Spinal cord (tissue), 10 donors: ENCODE data around the gene IP6K2. TPM values are rescaled to one million over a fixed set of nuclear protein-coding genes. Genes with fewer than 3 reads are reported as not detected.
A peak's percentile ranks its signal among the peaks of the same experiment; 100 is the strongest.

Source experiments
- DNase-seq, 6 donors: peaks; one replicate each; pipeline versions ENCODE4 v3.0.0 to v3.0.0-alpha.2; 2013 to 2015; ENCODE audit warnings: low spot score in 6 of 6, low read depth in 4 of 6
- H3K27ac ChIP-seq: one replicate; pipeline ENCODE4 v1.5.1; 2013; ENCODE audit warnings: low read depth, low read length, control low read depth
- H3K27me3 ChIP-seq: one replicate; pipeline ENCODE4 v1.6.1; 2013; ENCODE audit warnings: low read length; ENCODE audit not compliant: control insufficient read depth, insufficient read depth
- H3K36me3 ChIP-seq: one replicate; pipeline ENCODE4 v1.6.1; 2013; ENCODE audit warnings: low read length; ENCODE audit not compliant: control insufficient read depth, insufficient read depth
- H3K4me1 ChIP-seq: one replicate; pipeline ENCODE4 v1.6.1; 2013; ENCODE audit warnings: low read length; ENCODE audit not compliant: control insufficient read depth, insufficient read depth
- H3K4me3 ChIP-seq: one replicate; pipeline ENCODE4 v1.5.1; 2013; ENCODE audit warnings: low read depth, low read length, control low read depth
- H3K9me3 ChIP-seq: one replicate; pipeline ENCODE4 v1.6.1; 2013; ENCODE audit warnings: low read length; ENCODE audit not compliant: control insufficient read depth, insufficient read depth
- WGBS: methylation state at CpG from one replicate; pipeline ENCODE4 v1.1.5; 2013; ENCODE audit warnings: missing lambda C conversion rate; ENCODE audit not compliant: insufficient coverage; 5-methylcytosine and 5-hydroxymethylcytosine counted together
- polyA plus RNA-seq, 2 donors: library from polyadenylated mRNA; unstranded; fragments of 120-200 nt; gene quantifications; one replicate each; pipeline ENCODE4 v1.2.1, GENCODE V29; 2013; ENCODE audit not compliant: insufficient read length in 2 of 2
- total RNA-seq, 2 donors: library from RNA; depleted of rRNA in 1 of 2; stranded (reverse); fragments of 120-200 nt in 1 of 2; fragments of >200 nt in 1 of 2; gene quantifications; one replicate each; pipeline versions ENCODE4 v1.2.3 to v1.2.4, GENCODE V29; 2013 to 2014
- donor health status: healthy.

Gene IP6K2
- total and polyA plus RNA-seq, 4 donors, result 67.0 to 202 (median 148) TPM

DNA sequence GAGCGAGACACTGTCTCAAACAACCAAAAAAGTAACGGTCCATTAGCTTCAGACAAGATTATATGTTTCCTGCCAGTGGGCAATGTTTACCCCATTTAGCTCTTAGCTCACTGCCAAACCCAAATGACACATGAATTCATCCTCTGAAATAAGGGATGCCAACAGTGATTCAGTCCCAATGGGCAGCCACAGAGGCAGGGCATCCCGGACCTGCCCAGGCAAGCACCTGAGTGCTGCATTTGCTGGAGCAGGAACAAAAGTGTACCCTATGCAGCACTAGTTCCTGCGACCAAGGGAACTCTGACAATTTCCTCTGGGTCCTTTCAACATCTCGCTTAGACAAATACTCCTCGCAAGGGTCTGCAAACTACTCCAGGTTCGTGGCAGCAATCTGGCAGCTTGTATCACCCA is 8.0 kb downstream of the IP6K2 start:
- H3K4me1 ChIP-seq, result peaks cover 29% of the 10 kb centered on the region
- H3K36me3 ChIP-seq, result peaks cover 59% of the 10 kb centered on the region
- no peaks in the 10 kb centered on the region for H3K9me3 ChIP-seq
- H3K27me3 ChIP-seq, result no peaks in the 10 kb centered on the region
- no peak overlapping the region for H3K4me3 ChIP-seq
- no peak overlapping the region for H3K27ac ChIP-seq
- no peak for DNase-seq
- 44% methylated on average over 7 of the region's 7 CpGs for WGBS

DNA sequence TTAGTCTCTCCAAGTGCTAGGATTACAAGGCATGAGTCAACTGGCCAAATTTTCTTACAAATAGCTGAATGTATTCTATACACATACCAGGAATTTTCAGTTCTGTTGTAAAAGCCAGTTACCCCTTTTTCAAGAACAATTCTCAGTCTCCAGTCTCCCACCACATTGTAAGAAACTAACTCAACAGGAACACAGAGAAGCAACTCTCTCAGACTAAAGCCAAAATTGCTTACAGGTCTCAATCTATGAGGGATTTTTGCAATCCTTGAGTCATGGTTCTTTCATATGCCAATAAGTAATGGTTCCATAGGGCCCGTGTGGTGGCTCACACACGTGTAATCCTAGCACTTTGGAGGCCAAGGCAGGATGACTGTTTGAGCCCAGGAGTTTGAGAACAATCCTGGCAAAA is 8.5 kb downstream of the IP6K2 start:
- Histone ChIP-seq H3K36me3 (peaks cover 56% of the 10 kb centered on the region), H3K9me3 (no peaks in the 10 kb centered on the region), H3K4me1 (peaks cover 27% of the 10 kb centered on the region), H3K4me3 (no peak overlapping the region), H3K27me3 (no peaks in the 10 kb centered on the region), H3K27ac (no peak overlapping the region)
- WGBS, result 45% methylated on average over 2 of the region's 2 CpGs
- no peak for DNase-seq

DNA sequence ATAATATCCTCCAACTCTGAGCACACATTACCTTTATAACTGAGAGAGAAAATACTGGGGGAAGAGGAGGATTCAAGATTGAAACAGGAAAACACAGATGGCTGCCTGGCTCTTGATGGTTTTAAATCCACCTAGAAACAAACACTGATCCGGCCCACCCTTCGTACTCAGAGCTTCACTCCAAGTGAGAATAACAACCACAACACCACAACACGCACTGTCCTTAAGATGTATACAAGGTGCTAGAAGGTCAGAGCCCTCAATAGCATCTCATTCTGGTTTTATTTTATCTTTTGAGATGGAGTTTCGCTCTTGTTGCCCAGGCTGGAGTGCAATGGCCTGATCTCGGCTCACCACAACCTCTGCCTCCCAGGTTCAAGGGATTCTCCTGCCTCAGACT is 9.9 kb downstream of the IP6K2 start:
- H3K4me3 ChIP-seq, result no peak overlapping the region
- H3K4me1 ChIP-seq, result peaks cover 16% of the 10 kb centered on the region
- no peaks in the 10 kb centered on the region for H3K27me3 ChIP-seq
- no peak overlapping the region for H3K27ac ChIP-seq
- DNase-seq, result no peak
- H3K36me3 ChIP-seq, result peaks cover 46% of the 10 kb centered on the region
- WGBS, result 73% methylated on average over 3 of the region's 5 CpGs
- H3K9me3 ChIP-seq, result no peaks in the 10 kb centered on the region

DNA sequence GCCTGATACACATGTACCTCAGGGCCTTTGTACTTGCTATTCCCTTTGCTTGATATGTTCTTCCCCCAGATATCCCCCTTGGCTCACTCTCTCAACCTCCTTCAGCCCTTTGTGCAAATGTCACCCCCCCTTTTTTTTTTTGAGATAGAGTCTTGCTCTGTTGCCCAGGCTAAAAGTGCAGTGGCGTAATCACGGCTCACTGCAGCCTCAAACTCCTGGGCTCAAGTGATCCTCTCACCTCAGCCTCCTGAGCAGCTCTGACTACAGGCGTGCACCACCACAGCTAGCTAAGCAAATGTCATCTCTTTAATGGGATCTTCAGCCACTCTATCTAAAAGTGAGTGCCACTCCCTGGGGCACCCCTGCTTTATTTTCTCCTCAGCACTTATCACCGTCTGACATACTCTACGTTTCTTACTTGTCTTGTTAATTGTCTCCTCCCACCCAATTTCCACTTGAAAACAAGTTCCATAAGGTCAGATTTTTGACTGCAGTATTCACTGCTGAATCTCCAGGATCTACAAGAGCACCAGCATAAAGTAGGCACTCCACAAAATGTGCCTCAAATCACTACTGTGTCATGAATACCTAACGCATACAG is 14.6 kb downstream of the IP6K2 start:
- Histone ChIP-seq H3K27me3 (no peaks in the 10 kb centered on the region), H3K27ac (no peak overlapping the region), H3K4me1 (peaks cover 9% of the 10 kb centered on the region), H3K9me3 (no peaks in the 10 kb centered on the region), H3K36me3 (peaks cover 38% of the 10 kb centered on the region), H3K4me3 (no peak overlapping the region)
- no peak for DNase-seq
- WGBS, result 77% methylated on average over 5 of the region's 6 CpGs

DNA sequence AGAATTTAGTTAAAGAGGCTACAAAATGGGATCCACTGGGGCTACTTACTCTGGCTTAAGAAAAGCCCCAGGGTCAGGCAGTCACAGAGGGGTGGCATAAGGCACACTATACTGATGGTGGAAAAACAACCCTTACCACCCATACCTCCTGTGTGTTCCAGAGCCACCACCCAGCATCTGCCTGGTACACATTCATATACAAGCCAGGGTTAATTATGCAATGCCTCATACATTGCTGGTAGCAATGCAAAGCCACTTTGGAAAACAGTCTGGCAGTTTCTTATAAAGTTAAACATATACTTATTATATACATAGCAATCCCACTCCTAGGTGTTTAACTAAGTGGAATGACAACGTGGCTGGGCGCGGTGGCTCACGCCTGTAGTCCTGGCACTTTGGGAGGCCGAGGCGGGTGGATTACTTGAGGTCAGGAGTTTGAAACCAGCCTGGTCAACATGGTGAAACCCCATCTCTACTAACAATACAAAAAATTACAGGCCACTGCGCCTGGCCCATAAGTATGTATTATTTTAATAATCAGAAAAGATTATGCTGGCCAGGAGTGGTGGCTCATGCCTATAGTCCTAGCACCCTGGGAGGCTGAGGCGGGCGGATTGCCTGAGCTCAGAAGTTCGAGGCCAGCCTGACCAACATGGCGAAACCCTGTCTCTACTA is 16.2 kb downstream of the IP6K2 start:
- Histone ChIP-seq H3K9me3 (no peaks in the 10 kb centered on the region), H3K27ac (no peak overlapping the region), H3K36me3 (peaks cover 34% of the 10 kb centered on the region), H3K4me1 (peaks cover 15% of the 10 kb centered on the region), H3K4me3 (no peak overlapping the region), H3K27me3 (no peaks in the 10 kb centered on the region)
- no peak for DNase-seq
- no CpG with 5 or more reads among the region's 11 CpGs for WGBS

DNA sequence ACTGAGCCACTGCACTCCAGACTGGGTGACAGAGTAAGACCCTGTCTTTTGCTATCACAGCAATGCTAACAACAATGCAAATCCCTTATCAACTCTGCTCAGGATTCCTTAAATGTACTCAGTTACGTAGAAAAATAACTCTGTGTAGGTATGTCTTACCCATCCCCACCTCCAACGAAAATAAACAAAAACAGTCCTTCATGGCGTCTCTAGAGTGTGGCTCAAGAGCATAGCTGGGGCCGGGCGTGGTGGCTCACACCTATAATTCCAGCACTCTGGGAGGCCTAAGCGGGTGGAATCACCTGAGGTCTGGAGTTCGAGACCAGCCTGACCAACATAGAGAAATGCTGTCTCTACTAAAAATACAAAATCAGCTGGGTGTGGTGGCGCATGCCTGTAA is 18.1 kb downstream of the IP6K2 start:
- Histone ChIP-seq H3K27me3 (no peaks in the 10 kb centered on the region), H3K36me3 (peaks cover 36% of the 10 kb centered on the region), H3K4me3 (no peak overlapping the region), H3K9me3 (no peaks in the 10 kb centered on the region), H3K4me1 (peaks cover 33% of the 10 kb centered on the region), H3K27ac (no peak overlapping the region)
- 91% methylated on average over 5 of the region's 8 CpGs for WGBS
- DNase-seq, result no peak

DNA sequence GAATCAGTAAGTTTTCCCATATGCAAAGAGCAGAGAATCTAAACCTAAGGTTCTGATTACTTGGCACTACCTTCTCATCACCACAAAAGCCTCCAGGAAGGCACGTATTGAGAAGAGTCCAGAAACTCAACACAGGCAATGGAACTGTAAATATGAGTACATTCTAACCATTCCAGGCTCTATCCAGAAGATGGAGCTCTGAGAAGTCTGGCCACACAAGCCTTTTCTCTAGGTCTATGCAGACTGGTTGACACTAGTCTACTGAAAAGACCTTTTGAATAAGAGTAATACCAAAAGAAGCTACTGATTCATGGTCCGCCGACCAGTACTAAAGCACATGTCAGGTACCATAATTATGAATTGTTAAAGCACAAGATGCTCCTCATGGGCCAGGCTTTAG is 19.1 kb downstream of the IP6K2 start:
- Histone ChIP-seq H3K27me3 (no peaks in the 10 kb centered on the region), H3K4me1 (peaks cover 32% of the 10 kb centered on the region), H3K9me3 (no peaks in the 10 kb centered on the region), H3K4me3 (no peak overlapping the region), H3K27ac (no peak overlapping the region), H3K36me3 (peaks cover 44% of the 10 kb centered on the region)
- no CpG with 5 or more reads among the region's 3 CpGs for WGBS
- no peak for DNase-seq

DNA sequence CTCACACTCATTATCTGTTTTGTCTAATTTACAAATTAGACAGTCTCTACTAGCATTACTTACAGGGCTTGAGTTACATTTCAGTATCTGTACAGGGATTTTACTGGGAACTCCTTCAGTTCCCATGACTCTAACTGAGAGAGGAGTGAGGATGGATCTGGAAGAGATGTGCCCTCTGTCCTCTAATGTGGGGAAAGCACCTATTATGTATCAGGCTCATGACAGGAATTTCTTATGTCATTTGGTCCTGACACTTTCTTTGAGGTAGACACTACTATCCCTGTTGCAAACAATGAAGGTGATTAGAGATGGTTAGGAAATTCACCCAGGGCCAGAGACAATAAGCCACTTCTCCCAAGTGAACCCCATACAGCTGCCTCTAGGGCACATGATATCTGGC is 20.4 kb downstream of the IP6K2 start:
- H3K4me3 ChIP-seq, result no peak overlapping the region
- H3K9me3 ChIP-seq, result no peaks in the 10 kb centered on the region
- H3K4me1 ChIP-seq, result peaks cover 32% of the 10 kb centered on the region
- no peak overlapping the region for H3K27ac ChIP-seq
- no peak for DNase-seq
- H3K36me3 ChIP-seq, result peaks cover 56% of the 10 kb centered on the region
- H3K27me3 ChIP-seq, result no peaks in the 10 kb centered on the region

DNA sequence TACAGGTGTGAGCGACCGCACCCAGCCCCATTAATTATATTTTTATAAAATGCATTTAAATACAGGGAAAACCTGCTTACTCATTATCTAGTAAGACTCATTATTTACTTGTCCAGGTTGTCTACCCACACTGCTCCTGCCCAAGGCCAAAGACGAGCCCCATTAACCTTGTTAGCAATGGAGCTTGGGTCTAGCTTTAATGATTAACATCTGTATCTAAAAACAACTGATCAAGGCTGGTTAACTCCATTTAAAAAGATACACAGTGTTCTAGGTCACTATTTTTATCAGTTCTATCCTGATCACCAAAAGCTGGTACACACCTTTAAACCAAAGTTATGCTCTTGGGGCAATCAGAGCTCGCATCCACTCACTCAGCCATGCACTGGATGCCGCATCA is 20.9 kb downstream of the IP6K2 start:
- Histone ChIP-seq H3K27me3 (no peaks in the 10 kb centered on the region), H3K9me3 (no peaks in the 10 kb centered on the region), H3K4me1 (peaks cover 32% of the 10 kb centered on the region), H3K27ac (no peak overlapping the region), H3K4me3 (no peak overlapping the region), H3K36me3 (peaks cover 56% of the 10 kb centered on the region)
- WGBS, result 83% methylated on average over 2 of the region's 5 CpGs
- DNase-seq, result no peak

DNA sequence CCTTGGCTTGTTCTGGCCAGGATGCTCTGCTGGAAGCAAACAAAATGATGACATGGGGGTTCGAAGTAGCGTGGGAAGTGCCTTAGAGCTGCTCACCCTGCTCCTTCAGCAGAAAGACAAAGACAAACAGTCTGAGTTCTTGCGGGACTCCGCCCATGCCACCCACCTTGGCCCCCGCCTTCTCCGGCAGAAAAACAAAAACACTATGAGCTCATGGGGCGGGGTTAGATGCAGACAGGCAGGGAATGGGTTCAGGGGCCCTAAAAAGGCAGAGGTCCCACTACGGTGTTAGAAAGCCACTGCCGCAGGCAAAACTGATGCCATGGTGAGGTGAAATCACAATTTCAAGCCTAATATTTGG is 21.6 kb downstream of the IP6K2 start:
- H3K4me3 ChIP-seq, result no peak overlapping the region
- no peaks in the 10 kb centered on the region for H3K9me3 ChIP-seq
- H3K4me1 ChIP-seq, result peaks cover 28% of the 10 kb centered on the region
- 21% methylated on average over 4 of the region's 9 CpGs for WGBS
- no peaks in the 10 kb centered on the region for H3K27me3 ChIP-seq
- peak in 2 of 6 donors; percentile 43 to 81 for DNase-seq
- H3K27ac ChIP-seq, result peak overlapping the region; percentile 85
- peaks cover 60% of the 10 kb centered on the region for H3K36me3 ChIP-seq
